ENCODE data around the gene KREMEN2.

DNA sequence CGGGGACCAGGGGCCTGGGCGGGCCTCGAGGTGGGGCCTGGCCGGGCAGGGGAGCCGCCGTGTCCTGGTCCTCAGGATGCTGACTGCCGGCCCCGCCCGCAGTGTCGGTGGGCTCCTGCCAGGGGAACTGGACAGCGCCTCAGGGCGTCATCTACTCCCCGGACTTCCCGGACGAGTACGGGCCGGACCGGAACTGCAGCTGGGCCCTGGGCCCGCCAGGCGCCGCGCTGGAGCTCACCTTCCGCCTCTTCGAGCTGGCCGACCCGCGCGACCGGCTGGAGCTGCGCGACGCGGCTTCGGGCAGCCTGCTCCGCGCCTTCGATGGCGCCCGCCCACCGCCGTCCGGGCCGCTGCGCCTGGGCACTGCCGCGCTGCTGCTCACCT is 2.7 kb downstream of the KREMEN2 start:
- TF ChIP-seq, protein P1, sequence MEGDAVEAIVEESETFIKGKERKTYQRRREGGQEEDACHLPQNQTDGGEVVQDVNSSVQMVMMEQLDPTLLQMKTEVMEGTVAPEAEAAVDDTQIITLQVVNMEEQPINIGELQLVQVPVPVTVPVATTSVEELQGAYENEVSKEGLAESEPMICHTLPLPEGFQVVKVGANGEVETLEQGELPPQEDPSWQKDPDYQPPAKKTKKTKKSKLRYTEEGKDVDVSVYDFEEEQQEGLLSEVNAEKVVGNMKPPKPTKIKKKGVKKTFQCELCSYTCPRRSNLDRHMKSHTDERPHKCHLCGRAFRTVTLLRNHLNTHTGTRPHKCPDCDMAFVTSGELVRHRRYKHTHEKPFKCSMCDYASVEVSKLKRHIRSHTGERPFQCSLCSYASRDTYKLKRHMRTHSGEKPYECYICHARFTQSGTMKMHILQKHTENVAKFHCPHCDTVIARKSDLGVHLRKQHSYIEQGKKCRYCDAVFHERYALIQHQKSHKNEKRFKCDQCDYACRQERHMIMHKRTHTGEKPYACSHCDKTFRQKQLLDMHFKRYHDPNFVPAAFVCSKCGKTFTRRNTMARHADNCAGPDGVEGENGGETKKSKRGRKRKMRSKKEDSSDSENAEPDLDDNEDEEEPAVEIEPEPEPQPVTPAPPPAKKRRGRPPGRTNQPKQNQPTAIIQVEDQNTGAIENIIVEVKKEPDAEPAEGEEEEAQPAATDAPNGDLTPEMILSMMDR (IDR thresholded peaks at IDR 0.05), result no peak
- TF ChIP-seq POLR2A (IDR thresholded peaks at IDR 0.05), result no peak
